ENCODE data around the gene METTL8.

DNA sequence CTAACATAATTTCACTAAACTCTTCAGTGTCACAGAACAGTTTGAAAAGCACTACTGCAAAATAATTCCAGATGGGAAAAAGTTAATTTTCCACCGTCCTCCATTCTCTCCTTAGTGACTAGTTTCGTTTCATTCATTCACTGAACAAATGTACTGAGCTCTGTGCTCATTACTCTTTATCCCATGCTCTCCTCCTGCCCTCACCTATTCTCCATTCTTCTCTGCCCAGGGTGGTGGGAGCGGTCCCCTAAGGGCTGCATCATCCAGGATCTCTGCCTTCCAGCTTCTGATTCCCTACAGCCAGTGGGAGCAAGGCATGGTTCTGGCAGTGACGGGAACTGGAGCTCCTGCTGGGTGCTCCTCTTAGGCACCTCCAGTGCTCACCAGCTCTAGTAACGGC, 139.2 kb downstream of the METTL8 start:
- TF ChIP-seq, protein P1, sequence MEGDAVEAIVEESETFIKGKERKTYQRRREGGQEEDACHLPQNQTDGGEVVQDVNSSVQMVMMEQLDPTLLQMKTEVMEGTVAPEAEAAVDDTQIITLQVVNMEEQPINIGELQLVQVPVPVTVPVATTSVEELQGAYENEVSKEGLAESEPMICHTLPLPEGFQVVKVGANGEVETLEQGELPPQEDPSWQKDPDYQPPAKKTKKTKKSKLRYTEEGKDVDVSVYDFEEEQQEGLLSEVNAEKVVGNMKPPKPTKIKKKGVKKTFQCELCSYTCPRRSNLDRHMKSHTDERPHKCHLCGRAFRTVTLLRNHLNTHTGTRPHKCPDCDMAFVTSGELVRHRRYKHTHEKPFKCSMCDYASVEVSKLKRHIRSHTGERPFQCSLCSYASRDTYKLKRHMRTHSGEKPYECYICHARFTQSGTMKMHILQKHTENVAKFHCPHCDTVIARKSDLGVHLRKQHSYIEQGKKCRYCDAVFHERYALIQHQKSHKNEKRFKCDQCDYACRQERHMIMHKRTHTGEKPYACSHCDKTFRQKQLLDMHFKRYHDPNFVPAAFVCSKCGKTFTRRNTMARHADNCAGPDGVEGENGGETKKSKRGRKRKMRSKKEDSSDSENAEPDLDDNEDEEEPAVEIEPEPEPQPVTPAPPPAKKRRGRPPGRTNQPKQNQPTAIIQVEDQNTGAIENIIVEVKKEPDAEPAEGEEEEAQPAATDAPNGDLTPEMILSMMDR (conservative IDR thresholded peaks at IDR 0.05 in 1 of 2, IDR thresholded peaks at IDR 0.05 in 1 of 2; ENCODE audit: extremely low read depth in 1 of 2, insufficient read depth in 1 of 2, low read depth in 1 of 2, low read length in 2 of 2): no peak
- no peak for TF ChIP-seq EZH2 (IDR thresholded peaks at IDR 0.05; ENCODE audit: borderline replicate concordance, low read length)

All from mammary epithelial cell (primary cell).